NCI-H2196 treated with DMSO at 0.1 percent for 48 hours (cell line): ENCODE results near the gene C20orf141.
"Not testable (repeated sequence)": the region's sequence is repeated elsewhere in the genome, so short reads cannot be mapped to it uniquely, and the experiment has no call there.

ENCODE experiments used
- DNase-seq: peaks from one replicate; lab custom pipeline; 2025; ENCODE audit not compliant: unreplicated experiment; lab: John Stamatoyannopoulos, UW

Gene C20orf141

DNA sequence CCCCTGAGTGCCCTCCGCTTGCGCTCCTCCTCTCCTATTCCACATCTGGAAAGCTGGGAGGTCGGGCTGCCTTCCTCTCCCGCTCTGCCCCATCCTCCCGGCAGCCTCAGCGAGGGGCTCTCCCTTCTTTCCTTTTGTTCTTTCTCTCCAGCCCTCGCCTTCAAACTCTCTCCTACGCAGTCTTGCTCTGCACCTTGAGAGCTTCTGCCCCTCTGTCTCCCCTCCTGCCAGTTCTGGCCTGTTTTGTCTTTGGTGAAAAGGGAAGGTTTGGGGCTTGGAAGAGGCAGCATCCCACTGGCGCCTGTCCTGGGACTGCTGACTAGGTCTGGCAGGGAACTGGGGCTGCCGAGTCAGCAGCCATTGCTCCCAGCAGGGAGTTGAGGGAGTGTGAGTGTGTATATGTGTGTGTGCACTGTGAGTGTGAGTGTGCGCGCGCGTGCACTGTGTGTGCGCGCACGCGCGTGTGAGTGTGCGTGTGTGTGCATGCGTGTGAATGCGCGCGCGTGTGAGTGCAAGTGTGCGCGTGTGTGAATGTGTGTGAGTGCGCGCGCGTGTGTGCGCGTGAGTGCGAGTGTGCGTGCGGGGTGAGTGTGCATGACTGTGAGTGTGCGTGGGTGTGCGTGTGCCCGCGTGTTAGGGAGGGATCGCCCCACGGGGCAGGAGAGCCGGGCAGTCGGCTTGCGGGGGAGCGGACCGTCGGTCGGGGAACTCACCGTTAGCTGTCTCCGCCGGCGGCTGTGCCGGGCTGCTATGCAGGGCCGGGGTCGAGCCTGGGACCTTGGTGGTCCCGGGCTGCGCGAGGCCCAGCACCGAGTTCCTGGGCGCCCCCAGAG, 14.9 kb upstream of the C20orf141 start:
- no peak for DNase-seq

DNA sequence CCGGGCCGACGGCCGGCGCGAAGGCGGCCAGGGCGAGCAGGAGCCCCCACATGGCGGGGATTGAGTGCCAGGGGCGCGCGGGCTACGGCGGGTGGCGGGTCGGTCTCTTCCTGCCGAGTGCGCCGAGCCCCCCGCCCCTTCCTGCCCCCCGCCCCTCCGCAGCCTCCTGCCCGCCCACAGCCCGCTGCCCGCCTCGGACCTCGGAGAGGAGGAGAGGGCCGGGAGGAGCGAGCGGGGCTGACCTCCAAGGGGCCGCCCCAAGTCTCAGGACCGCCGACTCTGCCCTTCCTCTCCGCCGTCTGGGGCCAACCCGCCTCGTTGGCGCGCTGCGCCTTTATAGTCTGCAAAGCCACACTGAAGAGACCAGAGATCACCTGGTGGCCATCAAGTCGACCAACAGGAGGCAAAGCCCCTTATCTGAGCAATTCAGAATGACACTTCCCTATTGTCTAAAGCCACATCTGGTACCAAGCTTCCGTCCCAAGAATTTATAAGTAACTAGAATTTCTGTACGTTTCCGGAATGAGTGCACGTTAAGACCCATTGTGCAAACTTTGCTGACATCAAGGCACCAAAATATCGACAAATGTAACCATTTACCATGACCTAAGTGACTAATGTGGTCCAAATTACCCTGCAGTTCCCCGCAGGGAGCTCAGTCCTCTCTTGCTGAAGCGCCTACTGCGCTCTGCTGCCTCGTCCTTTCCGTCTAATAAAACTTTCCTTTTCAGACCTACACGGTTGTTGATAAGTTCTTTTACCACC, 14.1 kb upstream of the C20orf141 start, which contains the start of gene CPXM1:
TSS of gene CPXM1 (minus strand) at position 107 of the 765 bp plus-strand sequence. CDS start at position 52, 55 bp downstream.
- DNase-seq, result no peak

DNA sequence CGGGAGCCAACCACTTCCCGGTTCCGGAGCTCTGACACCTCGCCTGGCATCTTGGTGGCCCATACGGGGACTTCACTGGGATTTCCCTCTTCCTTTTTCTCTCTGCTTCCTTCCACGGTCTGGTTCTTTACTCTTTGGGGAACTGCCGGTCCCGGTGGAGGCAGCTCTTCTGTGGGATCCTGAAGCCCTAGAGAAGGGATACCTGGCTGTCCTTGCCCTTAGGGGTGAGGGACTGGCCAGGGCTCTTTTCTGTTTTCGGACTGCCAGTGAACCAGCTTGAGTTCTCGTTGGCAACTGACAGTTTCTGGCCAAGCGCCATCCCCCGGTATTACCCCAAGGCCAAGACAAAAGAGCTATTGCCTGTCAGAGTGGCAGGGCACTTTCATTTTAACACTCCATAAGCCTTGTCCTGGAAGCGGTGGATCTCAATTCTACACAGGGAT, 13.5 kb upstream of the C20orf141 start:
- no peak for DNase-seq

DNA sequence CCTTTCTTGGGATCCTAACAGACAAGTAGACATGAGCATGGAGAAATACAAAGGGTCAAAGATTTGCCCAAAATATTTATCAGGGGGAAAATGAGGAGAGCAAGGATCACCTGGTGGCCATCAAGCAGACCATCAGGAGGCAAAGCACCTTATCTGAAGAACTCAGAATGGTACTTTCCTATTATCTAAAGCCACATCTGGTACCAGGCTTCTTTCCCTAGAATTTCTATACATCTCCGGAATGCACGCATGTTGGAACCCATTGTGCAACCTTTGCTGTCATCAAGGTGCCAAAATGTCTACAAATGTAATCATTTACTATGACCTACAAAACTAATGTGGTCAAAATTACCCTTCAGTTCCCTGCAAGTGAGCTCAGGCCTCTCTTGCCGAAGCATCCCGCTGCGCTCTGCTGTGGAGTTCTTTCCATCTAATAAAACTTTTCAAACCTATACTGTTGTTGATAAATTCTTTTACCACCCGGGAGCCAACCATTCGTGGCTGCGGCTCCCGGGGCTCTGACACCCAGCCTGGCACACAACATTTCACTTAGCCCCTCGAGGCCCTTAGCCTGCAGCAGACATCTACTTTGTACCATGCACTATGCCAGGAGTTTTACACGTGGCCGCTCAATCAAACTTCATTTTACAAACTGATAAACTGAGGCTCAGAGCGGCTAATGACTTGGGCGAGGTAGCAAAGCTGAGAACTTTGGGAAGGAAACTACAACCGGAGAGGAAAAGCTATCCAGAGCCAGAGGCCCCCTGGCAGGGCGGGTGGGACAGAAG, 10.6 kb upstream of the C20orf141 start:
- no peak for DNase-seq

DNA sequence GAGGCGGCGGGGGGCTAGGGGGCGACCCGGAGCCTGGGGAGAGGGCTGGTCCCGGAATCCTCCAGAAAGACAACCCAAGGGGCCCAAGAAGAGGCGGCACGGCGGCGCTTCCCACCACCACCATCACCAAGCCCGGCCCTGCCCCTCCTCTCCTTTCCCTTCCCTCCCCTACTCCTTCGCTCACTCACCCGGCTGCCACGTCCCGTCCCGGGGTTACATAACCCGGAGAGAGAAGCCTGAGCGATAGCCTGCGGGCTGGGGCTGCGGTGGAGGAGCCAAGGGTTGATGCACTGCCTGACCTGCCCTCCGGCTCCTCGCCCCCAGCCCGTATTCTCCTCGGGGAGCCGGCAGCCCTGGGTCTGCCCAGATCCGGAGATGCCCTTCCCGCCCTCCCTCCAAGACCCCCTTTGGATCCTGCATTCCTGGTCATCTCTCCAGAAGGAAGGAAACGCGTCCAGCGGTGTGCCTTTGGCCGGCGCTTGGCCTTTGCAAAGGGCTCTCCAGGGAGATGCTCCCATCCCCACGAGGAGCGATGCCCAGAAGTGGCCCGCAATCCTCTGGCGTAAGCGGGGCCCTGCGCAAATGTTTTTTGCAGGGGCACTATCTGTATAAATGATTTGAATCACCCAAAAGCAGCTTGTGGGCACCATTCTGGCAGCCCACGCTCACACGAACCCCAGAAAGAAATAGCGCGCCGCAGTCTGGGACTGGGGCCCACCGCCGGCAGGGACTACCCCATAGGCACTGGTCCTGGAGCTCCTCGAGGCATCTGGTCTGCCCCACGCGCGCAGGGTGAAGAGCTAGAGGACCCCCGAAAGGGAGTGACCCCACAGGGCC, 9.7 kb upstream of the C20orf141 start:
- DNase-seq, result no peak

DNA sequence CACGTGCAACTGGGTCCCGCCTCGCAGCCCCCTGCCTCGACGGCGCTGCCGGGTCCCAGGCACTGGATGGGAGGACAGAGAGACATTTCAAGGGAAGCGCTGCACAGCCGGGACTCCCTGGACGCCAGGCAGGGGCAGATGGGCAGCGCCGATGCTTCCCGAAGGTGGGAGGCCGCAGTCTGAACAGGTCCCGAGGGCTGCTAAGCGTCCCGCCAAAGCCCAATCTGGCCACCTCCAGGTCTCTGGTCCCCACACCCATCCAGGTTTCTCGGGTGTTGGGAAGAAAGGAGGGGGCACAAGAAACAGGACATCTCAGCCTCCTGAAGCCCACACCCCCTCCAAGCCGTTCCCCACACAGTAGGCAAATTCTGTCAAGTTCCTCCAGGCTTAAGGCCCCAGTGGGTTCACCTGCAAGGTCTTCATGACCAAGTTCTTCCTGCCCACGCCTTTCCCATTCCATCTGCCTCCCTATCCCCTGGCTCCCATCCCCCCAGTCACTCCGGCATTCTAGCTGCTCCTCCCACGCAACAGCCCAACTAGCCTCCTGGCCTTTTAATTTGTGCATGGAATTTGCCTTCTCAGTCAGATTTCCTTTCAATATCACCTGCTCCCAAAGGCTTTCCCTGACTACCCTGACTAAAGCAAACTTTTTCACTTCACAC, 9.0 kb upstream of the C20orf141 start:
- DNase-seq, result no peak

DNA sequence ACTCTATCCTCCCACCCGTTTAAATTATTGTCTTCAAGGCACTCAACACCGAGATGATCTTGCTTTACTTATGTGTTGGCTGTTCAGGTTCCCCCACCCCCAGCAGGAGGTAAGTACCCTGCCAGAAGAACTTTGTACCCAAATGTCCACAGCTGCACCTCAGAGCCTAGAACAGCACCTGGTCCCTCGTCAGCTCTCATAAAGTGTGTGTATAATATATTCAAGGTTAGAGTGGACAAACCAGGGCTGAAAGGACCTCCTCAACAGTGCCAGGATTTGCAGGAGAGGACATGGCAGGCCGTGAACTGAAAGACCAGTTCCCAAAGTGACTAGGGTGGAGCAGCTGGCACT, 8.5 kb upstream of the C20orf141 start:
- no peak for DNase-seq

DNA sequence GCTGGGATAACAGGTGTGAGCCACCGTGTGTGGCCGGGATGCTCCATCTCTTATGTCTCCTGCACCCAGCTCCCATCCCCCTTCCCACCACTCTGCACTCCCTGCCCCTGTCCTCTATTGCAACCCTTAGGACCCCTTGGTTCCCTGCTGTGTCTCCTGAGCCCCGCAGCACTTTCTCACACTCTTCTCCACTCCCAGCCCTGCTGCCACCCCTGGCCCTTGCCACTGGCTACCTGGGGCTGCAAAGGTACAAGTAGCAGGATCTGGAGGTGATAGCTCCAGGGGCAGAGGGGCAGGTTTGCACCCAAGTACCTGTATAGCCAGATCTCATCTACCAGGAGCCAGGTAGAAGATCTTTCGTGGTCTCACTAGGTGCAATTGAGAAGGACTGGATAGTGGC, 7.8 kb upstream of the C20orf141 start:
- no peak for DNase-seq

DNA sequence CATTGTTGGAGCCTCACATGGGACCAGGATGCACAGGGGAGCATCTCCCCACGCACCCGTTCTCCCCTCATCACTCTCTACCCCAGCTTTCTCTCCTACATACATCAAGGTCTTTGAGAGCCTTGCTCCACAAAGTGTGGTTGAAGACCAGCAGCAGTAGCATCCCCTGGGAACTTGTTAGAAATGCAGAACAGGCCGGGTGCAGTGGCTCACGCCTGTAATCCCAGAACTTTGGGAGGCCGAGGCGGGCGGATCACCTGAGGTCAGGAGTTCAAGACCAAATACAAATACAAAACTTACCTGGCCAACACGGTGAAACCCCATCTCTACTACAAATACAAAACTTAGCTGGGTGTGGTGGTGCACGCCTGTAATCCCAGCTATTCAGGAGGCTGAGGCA, 6.9 kb upstream of the C20orf141 start:
- not testable (repeated sequence) for DNase-seq

DNA sequence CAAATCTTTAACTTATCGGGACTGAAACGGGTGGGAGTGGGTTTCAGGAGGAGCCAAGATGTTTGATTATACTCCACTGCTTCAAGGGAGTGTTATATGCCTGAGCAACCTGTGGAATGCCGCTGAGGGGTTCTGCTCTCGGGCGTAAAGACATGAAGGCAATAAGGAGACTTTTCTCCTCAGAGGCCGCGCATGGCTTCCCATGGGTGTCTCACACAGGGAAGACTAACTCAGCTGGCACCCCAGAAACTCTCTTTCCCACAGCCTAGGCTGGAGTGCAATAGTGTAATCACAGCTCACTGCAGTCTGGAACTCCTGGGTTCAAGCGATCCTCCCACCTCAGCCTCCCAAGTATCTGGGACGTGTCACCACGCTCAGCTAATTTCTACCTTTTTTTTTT, 5.1 kb upstream of the C20orf141 start:
- no peak for DNase-seq

DNA sequence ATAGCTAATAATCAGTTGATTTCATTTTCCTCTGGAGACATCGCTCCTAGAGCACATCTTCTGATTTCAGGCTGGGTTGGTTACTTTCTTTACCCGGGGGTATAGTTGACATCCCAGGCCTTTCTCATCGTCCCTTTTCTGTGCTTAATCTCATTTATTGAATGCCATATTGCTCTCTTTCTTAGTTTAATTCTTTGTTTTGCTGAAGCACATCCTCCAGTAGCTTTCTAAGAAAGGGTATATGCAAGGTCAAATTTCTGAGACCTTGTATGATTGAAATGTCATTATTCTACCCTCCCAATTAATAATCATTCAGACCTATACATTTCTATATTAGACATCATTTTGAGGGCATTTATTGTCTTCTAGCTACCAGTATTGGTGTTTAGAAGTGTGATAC, 2.6 kb upstream of the C20orf141 start:
- DNase-seq, result no peak

DNA sequence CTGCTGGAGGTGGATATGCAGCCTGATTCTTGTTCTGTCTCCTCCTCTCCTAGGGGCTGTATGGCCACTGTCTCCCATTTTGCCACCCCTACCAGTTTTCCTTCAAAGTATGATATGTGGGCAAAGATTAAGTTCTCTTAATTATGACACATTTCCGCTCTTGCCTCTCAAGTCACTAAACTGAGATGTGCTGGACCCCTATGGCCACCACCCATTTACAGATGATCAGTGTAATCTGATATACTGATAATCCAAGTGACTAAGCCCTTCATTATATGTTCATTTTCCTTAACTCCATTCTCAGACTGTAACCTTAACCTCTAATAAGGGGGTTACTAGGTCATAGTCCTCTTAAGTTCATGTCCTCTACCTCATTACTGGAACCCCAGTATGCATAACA, 711 bp upstream of the C20orf141 start:
- no peak for DNase-seq

DNA sequence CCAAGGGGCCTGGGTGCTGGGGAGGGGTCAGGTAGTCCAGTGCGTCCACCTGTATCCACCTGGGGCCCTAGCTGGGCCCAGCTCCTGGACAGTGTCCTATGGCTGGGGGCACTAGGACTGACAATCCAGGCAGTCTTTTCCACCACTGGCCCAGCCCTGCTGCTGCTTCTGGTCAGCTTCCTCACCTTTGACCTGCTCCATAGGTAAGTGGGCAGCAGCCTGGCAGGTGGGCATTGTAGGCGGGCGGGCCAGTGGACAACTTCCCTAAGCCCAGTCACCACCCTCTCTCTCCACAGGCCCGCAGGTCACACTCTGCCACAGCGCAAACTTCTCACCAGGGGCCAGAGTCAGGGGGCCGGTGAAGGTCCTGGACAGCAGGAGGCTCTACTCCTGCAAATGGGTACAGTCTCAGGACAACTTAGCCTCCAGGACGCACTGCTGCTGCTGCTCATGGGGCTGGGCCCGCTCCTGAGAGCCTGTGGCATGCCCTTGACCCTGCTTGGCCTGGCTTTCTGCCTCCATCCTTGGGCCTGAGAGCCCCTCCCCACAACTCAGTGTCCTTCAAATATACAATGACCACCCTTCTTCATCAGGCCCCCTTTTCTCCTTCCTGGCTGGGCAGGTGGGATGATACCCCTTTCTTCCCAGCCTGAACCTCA, 584 bp downstream of the C20orf141 start:
- no peak for DNase-seq

DNA sequence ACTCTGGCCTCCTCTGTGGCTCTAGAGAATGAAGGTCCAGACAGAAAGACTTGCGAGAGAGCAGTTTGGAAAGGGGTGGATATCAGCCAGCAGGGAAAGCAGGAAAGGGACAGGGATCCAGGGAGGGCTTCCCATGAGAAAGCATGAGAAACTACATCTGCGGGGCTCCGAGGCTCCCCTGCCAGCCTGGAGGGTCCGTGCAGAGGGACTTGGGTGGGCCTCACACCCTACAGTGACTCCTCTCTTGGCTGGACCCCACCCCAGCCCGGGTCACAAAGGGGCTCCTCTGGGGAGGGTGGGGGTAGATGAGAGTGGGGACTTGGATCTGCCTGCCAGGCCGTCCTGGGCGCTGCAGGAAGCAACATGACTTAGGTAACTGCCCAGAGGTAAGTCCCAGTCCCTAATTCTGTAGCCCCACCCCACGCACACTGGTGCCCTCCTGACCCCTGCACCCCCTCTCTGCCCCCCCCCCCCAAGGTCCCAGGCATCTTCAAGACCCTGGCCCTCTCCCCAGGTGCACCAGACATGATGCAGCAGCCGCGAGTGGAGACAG, 1.3 kb downstream of the C20orf141 start, which contains the start of gene TMEM239:
TSS of gene TMEM239 (plus strand) at position 335 of the 553 bp plus-strand sequence. CDS start at position 526, 191 bp downstream.
- DNase-seq, result no peak

DNA sequence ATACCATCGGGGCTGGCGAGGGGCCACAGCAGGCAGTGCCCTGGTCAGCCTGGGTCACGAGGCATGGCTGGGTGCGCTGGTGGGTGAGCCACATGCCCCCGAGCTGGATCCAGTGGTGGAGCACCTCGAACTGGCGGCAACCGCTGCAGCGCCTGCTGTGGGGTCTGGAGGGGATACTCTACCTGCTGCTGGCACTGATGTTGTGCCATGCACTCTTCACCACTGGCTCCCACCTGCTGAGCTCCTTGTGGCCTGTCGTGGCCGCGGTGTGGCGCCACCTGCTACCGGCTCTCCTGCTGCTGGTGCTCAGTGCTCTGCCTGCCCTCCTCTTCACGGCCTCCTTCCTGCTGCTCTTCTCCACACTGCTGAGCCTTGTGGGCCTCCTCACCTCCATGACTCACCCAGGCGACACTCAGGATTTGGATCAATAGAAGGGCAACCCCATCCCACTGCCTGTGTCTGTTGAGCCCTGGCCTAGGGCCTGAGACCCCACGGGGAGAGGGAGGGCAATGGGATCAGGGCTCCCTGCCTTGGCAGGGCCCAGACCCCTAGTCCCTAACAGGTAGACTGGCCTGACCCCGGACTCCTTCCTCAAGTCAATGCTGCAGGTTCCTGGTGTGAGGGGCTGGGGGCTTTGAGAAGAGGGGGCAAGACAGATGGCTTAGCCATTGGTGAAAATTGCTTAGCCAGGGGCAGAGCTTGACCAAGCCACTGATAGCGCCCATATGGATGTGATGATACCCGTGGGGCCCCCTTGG, 2.0 kb downstream of the C20orf141 start:
- no peak for DNase-seq

DNA sequence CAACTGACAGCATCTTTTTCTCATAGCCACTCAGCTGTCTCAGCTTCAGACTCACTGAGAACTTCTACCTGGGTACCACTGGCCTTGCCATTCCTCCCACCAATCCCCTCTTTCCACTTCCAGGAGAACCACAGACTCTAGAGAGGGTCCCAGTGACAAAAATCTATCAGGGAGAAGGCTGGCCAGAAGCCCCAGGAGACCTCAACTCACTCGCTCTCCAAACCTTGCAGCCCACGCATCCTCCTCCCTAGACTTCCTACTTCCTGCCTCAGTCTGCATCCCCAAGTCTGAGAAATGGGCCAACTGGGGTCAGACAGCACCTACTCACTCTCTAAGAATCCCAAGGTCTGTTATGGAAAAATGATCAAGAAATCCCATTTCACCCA, 2.5 kb downstream of the C20orf141 start:
- no peak for DNase-seq

DNA sequence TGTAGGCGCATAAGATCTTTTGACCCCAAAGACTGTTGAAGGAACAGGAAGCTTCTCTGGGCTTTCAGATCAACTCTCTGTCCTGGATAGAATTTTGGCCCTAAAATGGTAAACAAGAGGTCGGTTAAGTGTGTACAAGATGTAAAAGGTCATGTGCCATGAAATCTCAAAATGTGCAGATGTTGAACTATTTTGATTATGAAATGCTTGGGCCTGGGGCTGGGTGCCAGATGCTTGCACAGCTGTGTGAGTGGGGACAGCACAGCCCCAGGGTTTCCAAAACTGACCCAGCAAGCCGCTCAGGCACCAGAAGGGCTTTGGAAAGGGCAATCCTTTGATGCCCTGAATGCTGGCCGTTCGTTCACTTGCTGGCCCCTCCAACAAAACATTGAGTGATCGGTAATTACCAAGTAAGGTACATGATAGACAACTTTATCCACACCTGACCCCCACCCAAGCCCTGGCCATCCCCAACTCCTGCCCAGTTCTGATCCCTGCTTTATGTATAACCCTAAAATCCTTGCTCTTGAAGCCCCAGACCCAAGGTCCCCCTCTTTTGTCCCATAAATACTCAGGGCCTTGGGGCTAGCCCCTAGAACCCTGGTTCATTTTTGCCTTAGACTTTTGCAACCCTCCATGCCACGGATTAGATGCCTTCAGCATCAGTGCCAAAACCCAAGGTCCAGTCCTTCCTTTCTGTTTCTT, 3.3 kb downstream of the C20orf141 start:
- DNase-seq, result no peak
